ENCODE data around the gene TUBG1. TPM values are rescaled to one million over a fixed set of nuclear protein-coding genes. Genes with fewer than 3 reads are reported as not detected.
A peak's percentile ranks its signal among the peaks of the same experiment; 100 is the strongest.

Gene TUBG1
- total and polyA plus RNA-seq, 2 of the 8 experiments (the other 6 are each of a cell fraction or from before 2014, with no cell fraction given): 109 to 208 TPM

GRCh38 chr17:42653179-42654124 is 44.0 kb downstream of the TUBG1 start:
- Histone ChIP-seq H4K5ac (ENCODE audit: insufficient read length, low read depth, low read length) (no peak overlapping the region), H2AFZ (ENCODE audit: low read length) (peak overlapping the region; percentile 97), H3K27me3 (replicated peaks in 1 of 4; ENCODE audit: control insufficient read depth in 3 of 4, extremely low read depth in 1 of 4, insufficient read depth in 3 of 4, low read length in 3 of 4) (no peaks in the 10 kb centered on the region), H3K79me2 (ENCODE audit: control insufficient read depth in 1 of 2, insufficient read depth in 2 of 2, low read length in 2 of 2) (no peaks in the 10 kb centered on the region), H3K4me2 (ENCODE audit: insufficient read depth in 1 of 2, low read depth in 2 of 2, low read length in 2 of 2) (peak overlapping the region; percentile 67 to 72), H3K56ac (replicated peaks; ENCODE audit: insufficient read length, low read depth, low read length) (no peak overlapping the region), H3K4ac (replicated peaks; ENCODE audit: insufficient read length, low read depth, low read length) (peak overlapping the region; percentile 1), H4K20me1 (replicated peaks in 1 of 2; ENCODE audit: control insufficient read depth in 1 of 2, insufficient read depth in 2 of 2, low read length in 2 of 2) (no peaks in the 10 kb centered on the region), H3K4me3 (ENCODE audit: extremely low read depth in 1 of 4, insufficient read depth in 2 of 4, low read depth in 3 of 4, low read length in 4 of 4) (peak overlapping the region; percentile 14 to 54 (median 36); a peak in 7 of 8 replicates), H3K18ac (ENCODE audit: extremely low read depth, low read length) (no peak overlapping the region; the same call in 1 of the 2 replicates), H3K36me3 (ENCODE audit: control insufficient read depth in 2 of 4, insufficient read depth in 4 of 4, low read length in 3 of 4) (no peaks in the 10 kb centered on the region), H4K8ac (ENCODE audit: extremely low read depth, insufficient read depth, low read length) (no peak overlapping the region), H2BK20ac (ENCODE audit: low read length) (no peak overlapping the region), H3K27ac (ENCODE audit: low read depth, low read length) (no peak overlapping the region), H3K9me3 (ENCODE audit: insufficient read depth in 2 of 2, low read depth in 1 of 2, low read length in 1 of 2) (no peaks in the 10 kb centered on the region), H2AK5ac (ENCODE audit: low read depth, low read length) (no peak overlapping the region), H4K91ac (replicated peaks; ENCODE audit: insufficient read length, low read length) (peak overlapping the region; percentile 2), H2BK120ac (replicated peaks; ENCODE audit: low read depth, low read length) (no peak overlapping the region), H2BK5ac (ENCODE audit: low read depth, low read length) (no peak overlapping the region), H3K9ac (replicated peaks in 1 of 4; ENCODE audit: extremely low read depth in 1 of 4, low read depth in 3 of 4, low read length in 3 of 4) (no peak overlapping the region; a peak in 2 of 7 replicates), H3K14ac (ENCODE audit: insufficient read length) (no peak overlapping the region), H2BK12ac (ENCODE audit: low read depth, low read length) (no peak overlapping the region), H2BK15ac (ENCODE audit: low read length) (0 out of 2 replicates have a peak overlapping the region, but pooled peaks have one; percentile 83), H3K23ac (ENCODE audit: insufficient read length) (no peak overlapping the region), H3K4me1 (replicated peaks in 1 of 4; ENCODE audit: control insufficient read depth in 3 of 4, insufficient read depth in 4 of 4, low read length in 3 of 4) (peaks cover 0 to 7% (median 0%) of the 10 kb centered on the region in 4 experiments; a peak in 3 of 7 replicates), H3K23me2 (ENCODE audit: low read depth, low read length) (no peaks in the 10 kb centered on the region; the same call in 1 of the 2 replicates), H3K79me1 (ENCODE audit: low read depth, low read length) (no peaks in the 10 kb centered on the region)
- no peak for FAIRE-seq
- CTCF ChIA-PET (ENCODE audit: partially characterized antibody): interaction anchor here (0.6 to 1.7 kb wide), 7 partner anchors 18 to 76 kb away, joined by 3 to 5 read pairs (median 3); partner anchors contain the start of gene PSMC3IP
- peak in 1 of 2 experiments; percentile 68 for DNase-seq (ENCODE audit: low read depth in 1 of 2, low spot score in 2 of 2)
- WGBS, 2 experiments (ENCODE audit: extremely low coverage in 1 of 2, insufficient coverage in 1 of 2, insufficient read length in 1 of 2, insufficient replicate concordance in 2 of 2, low coverage in 1 of 2, low lambda C conversion rate in 2 of 2, missing lambda C conversion rate in 1 of 2): 41% methylated on average over 34 of the region's 42 CpGs; no CpG with 5 or more reads in 1 of the 2 experiments
- POLR2A ChIA-PET (ENCODE audit: partially characterized antibody): interaction anchor here (0.8 to 2.3 kb wide), 5 partner anchors 16 to 75 kb away, joined by 3 to 7 read pairs (median 3); partner anchors contain the start of genes PSMC3IP, RETREG3 and TUBG1
- TF ChIP-seq SP4 (IDR thresholded peaks at IDR 0.05; ENCODE audit: low read length): no peak
- TF ChIP-seq KDM1A (IDR thresholded peaks at IDR 0.05; ENCODE audit: borderline replicate concordance, low read length): peak; percentile 76
- TF ChIP-seq YY1 (IDR thresholded peaks at IDR 0.05; ENCODE audit: low read depth, low read length): peak; percentile 60
- no peak for TF ChIP-seq ATF2 (IDR thresholded peaks at IDR 0.05; ENCODE audit: low read length)
- peak in 1 of 2 experiments; percentile 33; a peak in 1 of 4 replicates for TF ChIP-seq HDAC2 (IDR thresholded peaks at IDR 0.05; ENCODE audit: borderline replicate concordance in 1 of 2, low read depth in 2 of 2, low read length in 2 of 2)
- TF ChIP-seq CREB1 (IDR thresholded peaks at IDR 0.05): 0 out of 2 replicates have a peak, but pooled peaks have one; percentile 17
- TF ChIP-seq KDM4A (IDR thresholded peaks at IDR 0.05; ENCODE audit: low read depth, low read length, severe bottlenecking): peak; percentile 23
- peak; percentile 73 for TF ChIP-seq ASH2L (IDR thresholded peaks at IDR 0.05; ENCODE audit: low read length)
- 0 out of 2 replicates have a peak, but pooled peaks have one; percentile 29 for TF ChIP-seq PHF8 (conservative IDR thresholded peaks at IDR 0.05; ENCODE audit: low read depth, low read length)

Data from H1 (cell line).